Hepatocyte (in vitro differentiated cells): Measurements from ENCODE around the gene MARK1.

Source experiments
- EZH2 ChIP-seq: fragments of 200-600 bp; sonication (generic); IDR thresholded peaks from 2 replicates; pipeline ENCODE4 v1.6.1; 2016; ENCODE audit warnings: antibody characterized with exemption, mild to moderate bottlenecking, borderline replicate concordance
- TF ChIP-seq, protein P1 (sequence below): fragments of 200-600 bp; sonication (generic); IDR thresholded peaks from 2 replicates; pipeline ENCODE4 v1.5.1; 2016; ENCODE audit warnings: antibody characterized with exemption, mild to moderate bottlenecking; ENCODE audit not compliant: poor library complexity

DNA sequence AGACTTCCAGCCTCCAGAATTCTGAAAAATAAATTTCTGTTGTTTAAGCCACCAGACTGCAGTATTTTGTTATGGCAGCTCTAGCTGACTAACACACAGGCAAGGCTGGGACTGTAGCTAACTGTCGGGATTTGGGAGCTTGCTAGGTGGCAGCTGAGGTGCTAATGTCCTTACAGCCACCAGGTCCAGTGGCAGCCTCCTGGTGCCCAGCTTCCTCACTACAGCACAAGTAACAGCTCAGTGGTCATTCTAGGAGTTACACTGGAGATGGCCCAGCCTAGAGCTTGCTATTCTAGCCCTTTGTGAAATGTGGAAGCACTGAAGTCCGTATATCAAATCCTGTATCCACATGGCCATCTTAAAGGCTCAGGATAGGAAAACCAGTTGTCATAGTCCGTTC is 157.9 kb downstream of the MARK1 start:
- no peak for TF ChIP-seq EZH2
- TF ChIP-seq, protein P1, sequence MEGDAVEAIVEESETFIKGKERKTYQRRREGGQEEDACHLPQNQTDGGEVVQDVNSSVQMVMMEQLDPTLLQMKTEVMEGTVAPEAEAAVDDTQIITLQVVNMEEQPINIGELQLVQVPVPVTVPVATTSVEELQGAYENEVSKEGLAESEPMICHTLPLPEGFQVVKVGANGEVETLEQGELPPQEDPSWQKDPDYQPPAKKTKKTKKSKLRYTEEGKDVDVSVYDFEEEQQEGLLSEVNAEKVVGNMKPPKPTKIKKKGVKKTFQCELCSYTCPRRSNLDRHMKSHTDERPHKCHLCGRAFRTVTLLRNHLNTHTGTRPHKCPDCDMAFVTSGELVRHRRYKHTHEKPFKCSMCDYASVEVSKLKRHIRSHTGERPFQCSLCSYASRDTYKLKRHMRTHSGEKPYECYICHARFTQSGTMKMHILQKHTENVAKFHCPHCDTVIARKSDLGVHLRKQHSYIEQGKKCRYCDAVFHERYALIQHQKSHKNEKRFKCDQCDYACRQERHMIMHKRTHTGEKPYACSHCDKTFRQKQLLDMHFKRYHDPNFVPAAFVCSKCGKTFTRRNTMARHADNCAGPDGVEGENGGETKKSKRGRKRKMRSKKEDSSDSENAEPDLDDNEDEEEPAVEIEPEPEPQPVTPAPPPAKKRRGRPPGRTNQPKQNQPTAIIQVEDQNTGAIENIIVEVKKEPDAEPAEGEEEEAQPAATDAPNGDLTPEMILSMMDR = no peak
